Stimulated activated CD4-positive, alpha-beta T cell treated with anti-CD3 and anti-CD28 coated beads, Interleukin-12 subunit alpha, Interleukin-12 subunit beta, amount 100 ng/mL, for 24 hours (primary cell): Measurements from ENCODE around the gene PPP1R14C.

Source experiments
- DNase-seq, 2 experiments: peaks; one replicate each; pipeline ENCODE4 v3.0.0-alpha.2; 2020; ENCODE audit warnings: low read depth in 2 of 2

Gene PPP1R14C

DNA sequence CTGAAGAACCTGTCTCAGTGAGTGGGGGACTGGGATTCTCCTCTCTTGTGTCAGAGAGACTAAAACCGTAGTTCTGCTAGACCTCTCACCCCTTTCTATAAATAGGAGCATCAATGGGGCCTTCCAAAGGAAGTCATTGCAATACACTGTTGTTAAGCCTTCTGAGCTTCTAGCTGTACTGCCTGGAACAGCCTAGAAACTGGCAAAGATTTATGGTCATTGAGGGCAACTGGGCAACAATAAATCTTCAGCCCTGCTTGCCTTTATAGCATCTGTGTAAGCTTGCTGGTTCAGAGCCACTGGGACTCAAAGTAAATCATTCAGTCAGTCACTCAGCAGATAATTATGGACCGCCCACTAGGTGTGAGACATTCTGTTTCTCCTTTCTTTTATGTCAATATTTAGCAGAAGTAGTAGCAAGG is 53.2 kb downstream of the PPP1R14C start:
- no peak for DNase-seq

DNA sequence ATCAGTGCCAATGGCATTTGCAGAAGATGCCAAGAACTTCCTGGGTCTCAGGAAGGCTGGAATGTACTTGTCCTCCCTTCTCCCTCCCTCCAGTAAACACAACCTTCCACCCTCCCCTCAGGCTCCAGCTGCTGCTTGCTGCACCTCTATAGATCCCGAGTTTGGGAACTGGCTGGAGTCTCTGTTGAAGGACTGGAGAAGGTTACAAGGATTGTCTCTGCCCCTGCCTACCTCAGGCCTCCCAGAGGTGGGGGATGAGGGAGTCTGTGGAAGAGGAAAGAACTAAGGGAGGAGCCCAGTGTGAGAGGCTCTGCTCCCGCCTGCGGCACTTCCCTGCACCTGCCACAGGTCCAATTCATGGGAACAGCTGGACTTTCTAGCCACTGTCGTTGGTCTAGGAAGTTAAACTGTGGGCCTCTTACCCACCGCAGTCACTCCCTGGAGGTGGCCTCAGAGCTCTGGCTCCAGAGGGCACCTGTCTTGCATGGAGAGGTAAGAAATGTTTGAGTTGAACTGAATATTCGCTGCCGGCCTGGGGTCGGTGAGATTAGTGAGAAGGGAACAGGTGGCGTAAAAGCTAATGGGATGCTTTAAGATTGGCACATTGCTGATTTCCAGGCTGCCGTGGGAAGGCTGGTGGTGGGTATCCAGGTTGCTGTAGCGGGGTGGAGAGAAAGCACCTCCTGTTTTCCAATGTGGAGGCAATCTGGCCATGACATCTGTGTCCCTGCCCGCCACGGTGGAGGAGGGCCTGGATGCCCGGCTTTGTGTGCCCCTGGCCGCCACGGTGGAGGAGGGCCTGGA is 54.3 kb downstream of the PPP1R14C start:
- DNase-seq: no peak

DNA sequence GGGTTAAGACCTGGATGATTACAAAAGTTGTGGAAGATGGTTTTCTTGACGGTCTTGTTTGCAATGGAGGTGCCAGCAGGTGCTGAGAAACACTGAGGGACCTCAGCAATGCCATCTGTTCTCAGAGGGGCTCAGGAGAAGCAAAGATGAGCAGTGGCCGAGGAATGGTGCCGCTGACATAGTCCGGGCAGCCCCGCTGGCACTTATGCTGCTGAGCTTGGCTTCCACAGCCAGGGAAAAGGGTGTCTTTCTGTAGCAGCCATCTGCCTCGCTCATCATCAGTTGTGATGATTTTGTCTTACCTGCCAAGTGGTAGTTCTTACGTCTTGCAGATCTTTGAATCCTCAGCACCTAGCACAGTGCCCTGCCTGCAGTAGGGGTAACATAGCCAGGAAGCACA is 55.7 kb downstream of the PPP1R14C start:
- DNase-seq: no peak

DNA sequence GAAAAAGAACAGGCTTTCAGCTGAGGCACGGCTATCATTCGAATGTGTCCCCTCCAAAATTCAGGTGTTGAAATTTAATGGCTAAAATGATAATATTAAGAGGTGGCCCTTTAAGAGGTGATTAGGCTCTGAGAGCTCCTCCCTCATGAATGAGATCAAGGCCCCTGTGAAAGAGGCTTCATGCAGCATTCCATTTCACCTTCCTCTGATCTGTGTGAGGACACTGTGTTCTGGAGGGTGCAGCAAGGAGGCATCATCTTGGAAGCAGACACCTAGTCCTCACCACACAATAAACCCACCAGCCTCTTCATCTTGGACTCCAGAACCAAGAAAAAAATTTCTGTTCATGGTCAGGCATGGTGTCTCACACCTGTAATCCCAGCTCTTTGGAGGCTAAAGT is 56.4 kb downstream of the PPP1R14C start:
- no peak for DNase-seq

DNA sequence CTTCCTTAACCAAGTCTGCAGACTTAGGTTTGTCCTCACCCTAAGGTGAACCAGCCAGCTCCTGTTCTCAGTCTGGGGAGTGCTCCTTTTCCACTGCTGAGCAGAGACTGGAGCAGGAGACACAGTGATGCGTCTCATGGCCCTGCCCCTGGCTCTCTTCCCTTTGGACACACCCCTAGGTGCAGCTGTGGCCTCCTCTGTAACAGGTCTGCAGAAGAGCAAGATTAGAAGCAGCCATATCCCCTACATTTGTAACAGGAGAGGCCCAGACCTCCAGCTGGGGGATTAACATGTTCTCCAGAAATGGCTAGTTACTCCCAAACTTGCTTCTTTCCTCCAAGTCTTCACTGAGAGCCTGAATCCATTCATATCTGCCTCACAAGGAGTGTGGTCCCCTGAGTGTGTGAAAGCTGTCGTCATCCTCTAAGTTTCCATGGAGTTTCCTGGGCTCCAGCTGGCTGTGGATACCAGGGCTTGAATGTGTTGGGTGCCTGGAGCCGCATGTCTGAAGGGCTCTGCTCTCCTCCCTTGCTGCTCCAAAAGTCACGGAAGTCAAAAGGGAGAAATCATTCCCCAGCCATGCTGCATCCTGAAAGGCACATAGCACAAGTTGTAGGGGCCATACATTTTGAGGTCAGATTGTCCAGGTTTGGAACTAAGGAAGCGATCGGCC is 57.7 kb downstream of the PPP1R14C start:
- DNase-seq: no peak

DNA sequence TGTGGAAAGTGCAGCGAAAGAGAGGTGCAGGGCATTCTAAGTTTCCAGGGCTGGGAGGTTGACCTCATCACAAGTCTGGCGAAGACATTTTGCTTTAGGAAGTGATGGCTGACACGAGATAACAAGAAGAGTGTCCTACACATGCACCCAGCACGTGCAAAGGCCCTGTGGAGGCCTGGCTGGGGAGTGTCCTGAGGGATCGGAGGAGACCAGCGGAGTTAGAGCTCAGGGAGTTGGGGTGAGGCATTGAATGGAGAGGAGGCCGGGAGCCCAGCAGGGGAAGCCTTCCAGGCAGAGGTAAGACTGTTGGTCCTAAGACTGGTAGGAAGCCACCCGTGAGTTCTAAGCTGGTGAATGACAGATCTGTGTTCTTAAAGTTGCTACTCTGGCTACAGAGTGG is 58.4 kb downstream of the PPP1R14C start:
- no peak for DNase-seq

DNA sequence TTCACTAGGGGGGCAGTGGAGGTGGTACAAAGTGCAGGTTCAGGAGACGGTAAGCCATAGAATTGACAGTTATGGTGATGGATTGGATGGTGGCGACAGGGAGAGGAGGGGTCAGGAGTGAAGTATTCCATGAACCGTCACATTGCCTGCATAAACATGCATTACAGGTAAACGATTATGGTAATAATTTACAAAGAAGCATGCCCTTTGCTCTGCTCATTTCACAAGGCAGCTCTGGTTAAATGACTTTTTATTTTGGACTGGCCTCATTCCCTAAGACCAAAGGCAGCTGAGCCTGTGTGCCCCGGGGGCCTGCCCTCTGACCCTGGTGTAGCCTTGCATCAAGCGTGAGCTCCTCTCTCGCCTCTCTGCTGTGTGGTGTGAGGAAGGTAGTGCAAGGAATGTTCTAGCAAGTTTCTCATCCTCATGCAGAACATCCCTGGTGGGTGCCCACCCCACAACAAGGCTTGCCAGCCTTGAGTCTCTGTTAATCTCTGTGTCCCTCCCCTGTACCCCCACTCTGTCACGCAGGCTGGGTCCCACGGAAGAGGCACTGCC is 59.0 kb downstream of the PPP1R14C start:
- no peak for DNase-seq

DNA sequence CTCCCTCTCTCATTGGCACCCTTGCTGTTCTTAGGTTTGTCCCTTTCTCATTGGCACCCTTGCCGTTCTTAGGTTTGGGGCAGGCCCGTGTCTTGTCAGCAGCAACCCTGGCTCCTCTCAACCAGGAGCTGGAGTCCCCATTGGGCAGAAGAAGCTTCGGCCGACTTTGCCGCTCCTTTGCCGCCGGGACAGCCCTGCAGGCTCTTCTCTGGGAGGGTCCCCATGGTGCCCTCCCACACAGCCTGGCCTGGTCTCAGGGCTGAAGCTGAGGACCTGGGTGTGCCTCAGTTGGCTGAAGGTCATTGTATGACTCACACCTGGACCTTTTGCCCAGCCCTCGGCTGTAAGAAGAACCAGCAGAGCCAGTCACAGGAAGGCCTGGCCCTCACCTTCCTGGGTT is 59.6 kb downstream of the PPP1R14C start:
- no peak for DNase-seq

DNA sequence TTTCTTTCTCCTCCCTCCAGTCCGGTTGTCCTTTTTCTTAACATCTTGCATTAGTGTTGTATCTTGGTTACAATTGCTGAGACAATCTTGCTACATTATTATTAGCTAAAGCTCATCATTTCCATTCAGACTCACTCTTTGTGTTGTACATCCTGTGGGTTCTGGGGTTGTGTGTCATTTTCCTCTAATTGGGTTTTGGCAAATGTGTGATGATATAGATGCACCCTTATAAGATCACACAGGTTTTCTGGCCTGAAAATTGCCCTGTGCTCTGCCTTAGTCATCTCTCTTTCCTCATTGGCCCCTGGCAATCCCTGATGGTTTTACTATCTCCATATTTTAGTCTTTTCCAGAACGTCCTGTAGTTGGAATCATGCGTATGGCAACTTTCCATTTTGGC is 60.1 kb downstream of the PPP1R14C start:
- no peak for DNase-seq

DNA sequence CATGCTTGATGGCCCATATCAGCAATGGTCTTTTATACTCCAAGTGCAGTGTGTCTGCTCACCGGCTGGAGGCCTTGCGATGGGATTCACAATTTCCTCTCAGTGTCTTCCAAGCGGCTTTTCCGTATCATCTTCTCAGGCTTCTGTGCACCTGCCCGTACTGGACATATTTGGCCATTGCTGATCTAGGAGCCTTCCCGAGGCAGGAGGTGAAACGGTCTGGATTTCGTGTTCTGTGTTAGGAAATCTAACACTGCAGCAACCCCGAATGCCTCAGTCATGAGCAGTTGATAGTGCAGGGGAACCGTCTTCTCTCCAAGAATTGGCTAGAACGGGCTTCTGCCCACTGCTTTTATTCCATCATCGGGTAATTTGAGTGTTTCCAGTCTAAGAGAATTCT is 60.5 kb downstream of the PPP1R14C start:
- no peak for DNase-seq

DNA sequence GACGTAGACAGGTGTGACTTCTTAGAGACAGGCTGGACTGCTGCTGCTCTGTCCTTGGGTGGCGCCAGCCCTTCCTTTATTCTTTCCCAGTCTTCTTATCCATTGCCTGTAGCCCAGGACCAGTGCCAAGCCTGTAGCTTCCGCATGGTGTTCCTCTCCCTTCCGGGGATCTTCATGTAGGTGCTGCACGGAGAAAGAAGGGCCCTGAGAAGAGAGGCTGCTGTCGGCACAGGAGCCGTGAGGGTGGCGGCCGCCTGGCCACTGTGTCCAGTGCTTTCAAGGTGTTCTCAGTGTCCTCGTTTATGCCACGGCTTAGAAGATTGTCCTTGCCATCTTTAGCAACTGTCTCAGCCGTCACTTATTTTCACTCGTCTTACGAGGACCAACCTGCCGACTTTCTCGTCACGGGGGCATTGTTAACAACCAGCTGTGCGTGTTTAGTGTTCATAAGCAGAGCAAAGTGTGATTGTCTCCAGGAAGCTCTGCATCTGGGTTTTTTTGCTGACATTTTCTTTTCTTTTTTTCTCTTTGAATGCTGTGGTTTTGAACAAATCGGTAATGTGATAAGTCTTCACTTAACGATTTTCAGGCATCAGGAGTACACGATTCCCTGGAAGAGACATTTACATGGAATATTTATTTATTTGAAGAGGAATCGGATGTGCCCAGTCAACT is 61.2 kb downstream of the PPP1R14C start:
- no peak for DNase-seq

DNA sequence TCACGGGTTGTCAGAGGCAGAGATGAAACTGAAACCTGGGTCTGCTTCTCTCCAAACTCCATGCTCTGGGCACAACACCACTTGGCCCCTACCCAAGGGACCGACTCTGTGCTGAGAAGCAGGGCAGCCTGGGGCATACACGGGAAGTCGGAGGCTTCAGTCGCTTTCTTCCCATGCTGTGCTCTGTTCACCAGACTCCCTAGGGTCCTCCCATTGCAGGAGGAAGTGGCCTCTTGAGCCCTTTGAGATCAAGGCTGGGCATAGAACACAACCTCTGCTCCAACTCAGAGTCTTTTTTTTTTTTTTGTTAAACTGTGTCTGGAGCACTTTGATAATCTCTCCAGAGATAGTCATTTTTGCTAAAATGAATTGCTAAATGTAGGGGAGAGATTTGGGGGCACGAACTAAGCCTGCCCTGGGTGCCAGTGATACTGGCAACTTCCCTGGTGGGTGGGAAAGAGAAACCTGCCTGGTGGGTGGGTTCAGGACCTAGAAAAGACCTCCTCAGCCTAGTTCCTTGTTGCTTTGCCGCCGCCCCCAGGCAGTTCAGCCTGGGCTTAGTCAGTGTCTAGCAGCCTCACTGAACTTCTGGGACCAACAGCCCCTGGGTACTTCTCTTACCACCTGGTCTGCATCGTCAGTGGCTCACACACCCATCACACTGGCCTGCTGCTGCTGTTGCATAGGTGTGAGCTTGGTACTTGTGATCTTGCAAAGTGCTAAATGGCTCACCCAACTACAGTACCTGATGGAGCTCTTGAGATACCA is 62.0 kb downstream of the PPP1R14C start:
- no peak for DNase-seq

DNA sequence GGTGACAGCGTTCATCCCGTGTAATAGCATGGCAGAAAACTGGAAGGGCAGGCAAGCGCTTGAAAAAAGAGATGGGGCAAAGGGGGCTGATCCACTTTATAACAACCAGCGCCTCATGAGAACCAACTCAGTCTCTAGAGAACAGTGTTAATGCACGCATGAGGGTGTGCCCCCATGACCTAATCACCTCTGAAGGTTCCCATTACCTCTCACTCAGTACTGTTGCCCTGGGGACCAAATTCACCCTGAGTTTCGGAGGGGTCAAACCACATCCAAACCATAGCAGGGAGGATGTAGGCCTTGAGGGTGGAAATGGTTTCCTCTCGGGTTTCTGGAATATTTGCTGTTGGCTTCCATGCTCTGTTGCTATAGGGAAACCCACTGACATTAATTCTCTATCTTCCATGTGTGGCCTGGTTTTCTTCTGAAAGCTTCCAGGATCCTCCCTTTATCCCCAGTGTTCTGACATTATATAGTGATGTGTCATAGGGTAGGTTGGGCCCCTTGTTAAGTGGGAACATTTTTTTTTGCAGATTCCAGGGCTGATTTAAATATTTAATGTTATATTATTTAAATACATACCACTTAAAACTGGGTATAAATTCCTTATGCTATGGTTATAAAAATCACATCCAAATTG is 65.2 kb downstream of the PPP1R14C start:
- no peak for DNase-seq

DNA sequence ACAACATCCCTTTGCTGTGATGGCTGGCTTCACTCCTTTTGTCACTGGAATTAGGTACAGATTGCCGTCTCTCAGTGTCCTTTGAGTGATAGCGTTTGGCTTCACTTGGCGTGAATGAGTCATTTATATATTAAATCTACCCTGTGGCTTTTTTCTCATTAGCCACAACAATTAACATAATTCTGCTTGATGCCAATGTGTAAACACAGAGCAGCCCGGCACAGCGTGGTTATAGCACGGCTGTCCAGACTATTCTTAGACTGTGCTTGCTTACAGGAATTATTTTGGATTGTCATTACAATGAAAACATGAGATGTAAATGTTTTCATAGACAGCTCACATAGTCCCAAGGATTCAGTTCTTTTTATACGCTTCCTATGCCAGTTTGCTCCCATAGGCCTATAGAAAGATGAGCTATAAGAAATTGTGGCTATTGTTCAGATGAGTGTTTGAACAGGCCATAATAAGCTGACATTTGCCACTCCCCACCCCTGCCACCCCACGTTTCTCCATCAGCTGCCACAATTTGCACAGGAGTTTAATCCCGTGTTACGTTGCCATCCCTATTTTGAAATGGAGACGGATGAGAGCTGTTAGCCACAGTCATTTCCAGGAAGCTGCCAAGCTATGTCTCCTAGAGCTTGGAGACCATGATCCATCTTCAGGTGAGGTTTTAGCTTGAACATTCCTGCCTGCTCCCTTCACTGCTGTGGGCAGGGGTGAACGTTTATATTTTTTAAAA is 65.9 kb downstream of the PPP1R14C start:
- no peak for DNase-seq

DNA sequence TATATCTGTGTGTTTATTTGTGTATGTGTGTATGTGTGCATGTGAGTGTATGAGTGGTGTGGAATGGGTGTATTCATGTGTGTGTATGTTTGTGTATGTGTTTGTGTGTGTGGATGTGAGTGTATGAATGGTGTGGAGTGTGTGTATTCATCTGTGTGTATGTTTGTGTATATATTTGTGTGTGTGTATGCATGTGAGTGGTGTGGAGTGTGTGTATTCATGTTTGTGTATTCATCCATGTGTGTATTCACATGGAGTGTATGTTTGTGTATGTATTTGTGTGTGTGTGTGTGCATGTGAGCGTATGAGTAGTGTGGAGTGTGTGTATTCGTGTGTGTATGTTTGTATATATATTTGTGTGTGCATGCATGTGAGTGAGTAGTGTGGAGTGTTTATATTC is 66.6 kb downstream of the PPP1R14C start:
- DNase-seq: no peak

DNA sequence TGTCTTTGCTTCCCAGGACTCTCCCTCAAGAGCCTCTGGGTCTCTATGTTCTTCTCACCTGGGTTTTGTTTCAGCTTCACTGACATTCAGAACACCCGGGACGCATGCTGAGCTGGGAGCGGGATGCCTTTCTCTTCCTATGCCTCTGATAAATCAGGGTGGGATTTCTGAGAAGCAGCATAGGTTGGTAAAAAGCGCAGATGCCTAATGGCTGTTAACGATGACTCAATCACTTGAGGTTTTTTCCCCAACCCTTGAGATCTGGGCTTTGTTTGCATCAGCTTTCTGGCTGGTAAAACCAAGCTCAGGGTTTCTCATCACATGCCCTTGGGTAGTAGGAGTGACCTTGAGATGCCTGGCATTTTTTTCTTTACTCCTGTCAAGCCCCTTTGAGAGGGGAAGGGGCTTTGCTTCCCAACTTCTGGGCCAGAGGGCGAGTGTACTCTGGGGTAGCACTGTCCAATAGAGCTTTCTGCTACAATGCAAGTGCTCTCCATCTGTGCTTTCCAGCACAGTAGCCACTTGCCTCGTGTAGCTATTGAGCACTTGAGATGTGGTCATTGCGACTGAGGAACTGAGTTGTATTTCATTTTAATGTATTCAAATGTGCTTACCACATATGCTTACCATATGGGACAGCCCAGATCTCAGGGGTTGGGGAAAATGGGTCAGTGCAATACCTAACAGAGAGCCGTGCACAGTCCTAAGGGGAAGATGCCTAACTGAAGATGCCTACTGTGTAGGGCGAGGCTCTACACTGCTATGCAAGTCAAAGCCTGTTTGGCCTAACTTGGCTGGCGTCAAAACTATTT is 69.1 kb downstream of the PPP1R14C start:
- DNase-seq: no peak

DNA sequence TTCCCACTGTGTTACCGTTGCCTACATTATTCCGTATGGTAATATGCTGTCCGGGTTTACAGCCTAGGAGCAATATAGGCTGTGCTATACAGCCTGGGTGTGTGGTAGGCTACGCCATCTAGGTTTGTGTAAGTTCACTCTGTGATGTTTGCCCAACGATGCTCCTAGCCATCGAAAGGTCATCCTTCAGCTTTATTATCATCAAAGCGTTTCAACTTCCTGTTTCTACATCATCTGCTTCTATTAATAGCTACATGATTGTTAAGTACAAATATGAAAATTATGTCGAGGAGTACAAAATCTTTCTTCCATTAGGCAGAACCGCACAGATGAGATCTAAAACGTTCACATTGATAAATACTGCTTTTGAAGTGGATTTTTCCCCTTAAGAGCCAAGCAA is 69.9 kb downstream of the PPP1R14C start:
- no peak for DNase-seq

DNA sequence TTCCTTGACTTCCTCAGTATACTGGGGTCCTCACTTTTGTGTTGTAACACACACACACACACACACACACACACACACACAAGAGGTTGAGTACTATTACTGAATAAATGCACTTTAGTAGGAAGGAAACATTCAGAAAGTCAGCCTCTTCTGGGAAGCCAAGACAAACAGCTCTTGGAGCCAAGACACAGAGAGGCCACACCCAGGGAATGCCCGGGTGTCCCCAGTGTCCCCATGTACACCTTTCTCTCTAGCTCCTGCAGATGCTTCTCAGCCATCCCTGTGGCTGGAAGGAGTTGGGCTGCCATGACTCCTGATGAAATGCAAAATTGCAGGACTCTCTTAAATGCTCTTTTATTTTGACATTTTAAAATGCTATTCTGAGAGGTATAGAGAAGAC is 70.5 kb downstream of the PPP1R14C start:
- no peak for DNase-seq

DNA sequence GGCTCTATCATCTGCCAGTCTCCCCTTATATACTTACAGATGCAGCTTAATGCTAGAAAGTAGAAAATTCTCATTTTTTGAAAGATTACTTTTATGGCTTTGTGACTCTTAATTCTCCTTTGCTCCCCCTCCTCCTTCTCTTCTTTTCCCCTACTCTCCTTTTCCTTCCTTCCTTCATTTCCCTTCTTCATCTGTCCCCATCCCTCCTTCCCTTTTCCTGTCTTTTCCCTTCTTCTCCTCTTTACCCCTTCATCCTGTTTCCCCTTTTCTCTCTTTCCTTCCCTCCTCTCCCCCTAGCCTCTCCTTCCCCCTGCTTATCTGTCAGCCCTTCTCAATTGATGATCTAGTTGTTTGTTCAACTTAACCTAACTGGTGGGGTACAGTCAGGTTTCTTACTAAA is 71.5 kb downstream of the PPP1R14C start:
- DNase-seq: no peak
